NT2/D1 (cell line): ENCODE data around the gene CUEDC1.

Experiments used
- DNase-seq: peaks from one replicate; pipeline ENCODE4 v3.0.0-alpha.2; 2011; ENCODE audit warnings: low read depth, low spot score
- H3K27me3 ChIP-seq: 2 replicates; pipeline ENCODE4 v1.6.0; 2011; ENCODE audit warnings: mild to moderate bottlenecking; ENCODE audit not compliant: insufficient read length, insufficient read depth
- H3K36me3 ChIP-seq: 2 replicates; pipeline ENCODE4 v1.6.1; 2011; ENCODE audit warnings: mild to moderate bottlenecking, low read length, mixed read lengths; ENCODE audit not compliant: insufficient read depth, insufficient read length
- H3K4me1 ChIP-seq: 2 replicates; pipeline ENCODE4 v1.5.1; 2011; ENCODE audit not compliant: insufficient read depth, insufficient read length
- H3K4me3 ChIP-seq: 2 replicates; pipeline ENCODE4 v1.5.1; 2011; ENCODE audit warnings: low read depth; ENCODE audit not compliant: insufficient read length
- H3K9ac ChIP-seq: 2 replicates; pipeline ENCODE4 v1.6.0; 2011; ENCODE audit warnings: low read depth; ENCODE audit not compliant: insufficient read length
- H3K9me3 ChIP-seq: 2 replicates; pipeline ENCODE4 v1.5.1; 2011; ENCODE audit warnings: mild to moderate bottlenecking, low read length; ENCODE audit not compliant: insufficient read depth
- SUZ12 ChIP-seq: IDR thresholded peaks from 2 replicates; pipeline ENCODE4 v1.6.1; 2011; ENCODE audit not compliant: insufficient read length, insufficient read depth; ENCODE audit errors: extremely low read depth
- YY1 ChIP-seq: IDR thresholded peaks from 2 replicates; pipeline ENCODE4 v1.6.1; 2011; ENCODE audit not compliant: insufficient read length, insufficient read depth
- ZNF274 ChIP-seq: IDR thresholded peaks from 2 replicates; pipeline ENCODE4 v1.6.1; 2011; ENCODE audit warnings: mild to moderate bottlenecking, low read depth, low read length

CUEDC1 gene

DNA sequence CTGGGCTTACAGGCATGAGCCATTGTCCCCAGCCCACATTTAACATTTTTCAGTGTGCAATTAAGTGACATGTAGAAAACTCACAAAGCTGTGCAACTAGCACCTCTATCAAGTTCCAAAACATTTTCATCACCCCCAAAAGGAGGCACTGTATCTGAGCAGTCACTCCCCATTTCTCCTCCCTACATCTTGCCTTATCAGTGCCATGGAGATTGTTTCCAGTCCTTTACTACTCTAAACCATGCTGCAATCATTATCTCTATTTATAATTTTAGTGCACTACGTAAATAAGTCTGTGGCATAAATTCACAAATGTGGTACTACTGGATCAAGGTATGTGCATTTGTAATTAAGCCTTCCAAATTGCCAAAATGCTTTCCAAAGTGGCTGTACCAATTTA, 112.9 kb downstream of the CUEDC1 start:
- no peak overlapping the region for H3K4me3 ChIP-seq
- H3K9me3 ChIP-seq = no peaks in the 10 kb centered on the region
- H3K9ac ChIP-seq = no peak overlapping the region
- H3K27me3 ChIP-seq = no peaks in the 10 kb centered on the region
- H3K36me3 ChIP-seq = peaks cover 79% of the 10 kb centered on the region
- DNase-seq = no peak
- TF ChIP-seq ZNF274 (no peak), SUZ12 (no peak), YY1 (no peak)
- no peaks in the 10 kb centered on the region for H3K4me1 ChIP-seq

DNA sequence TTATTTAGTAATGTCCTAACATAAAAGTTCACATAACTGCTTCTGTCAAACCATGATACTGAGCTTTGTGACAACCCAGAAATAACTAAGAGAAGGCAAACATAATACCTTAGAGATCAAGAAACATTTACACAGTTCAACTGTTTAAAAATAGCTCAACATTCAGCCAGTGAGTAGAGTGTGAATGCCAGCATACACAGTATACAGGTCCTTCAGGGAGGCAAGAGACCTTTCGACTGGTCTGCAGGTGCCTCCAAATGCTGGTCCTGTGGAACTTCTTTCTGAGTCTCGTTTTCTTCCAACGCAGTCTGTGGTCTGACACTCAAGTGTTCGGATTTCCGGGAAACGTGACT, 115.7 kb downstream of the CUEDC1 start:
- no peak for DNase-seq
- H3K36me3 ChIP-seq = peaks cover 68% of the 10 kb centered on the region
- H3K4me3 ChIP-seq = no peak overlapping the region
- no peaks in the 10 kb centered on the region for H3K27me3 ChIP-seq
- TF ChIP-seq ZNF274 (no peak), YY1 (no peak), SUZ12 (no peak)
- H3K9ac ChIP-seq = no peak overlapping the region
- H3K9me3 ChIP-seq = no peaks in the 10 kb centered on the region
- no peaks in the 10 kb centered on the region for H3K4me1 ChIP-seq

GRCh38 chr17:57838857-57839570, 116.2 kb downstream of the CUEDC1 start:
- Histone ChIP-seq H3K4me3 (no peak overlapping the region), H3K4me1 (peaks cover 3% of the 10 kb centered on the region), H3K27me3 (no peaks in the 10 kb centered on the region), H3K9me3 (no peaks in the 10 kb centered on the region), H3K9ac (no peak overlapping the region), H3K36me3 (peaks cover 62% of the 10 kb centered on the region)
- no peak for DNase-seq
- TF ChIP-seq SUZ12 = no peak
- no peak for TF ChIP-seq YY1
- no peak for TF ChIP-seq ZNF274

DNA sequence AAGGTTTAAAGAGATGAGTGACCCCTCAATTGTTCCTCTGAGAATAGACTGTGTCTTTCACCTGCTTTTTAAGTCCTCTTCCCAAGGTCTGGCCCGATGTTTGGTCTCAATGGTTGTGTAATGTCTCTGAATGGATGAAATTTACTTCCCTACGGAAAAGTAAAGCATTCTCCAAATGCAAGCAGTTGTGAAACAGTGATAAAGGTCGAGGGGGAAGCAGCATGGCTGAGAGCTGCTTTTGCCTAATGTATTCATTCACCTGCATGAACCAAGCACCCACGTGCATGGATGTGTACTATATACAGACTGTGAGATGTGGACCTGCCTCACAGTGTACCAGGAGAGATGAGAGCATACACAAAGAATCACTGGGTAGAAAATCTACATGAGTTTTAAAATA, 116.8 kb downstream of the CUEDC1 start:
- Histone ChIP-seq H3K4me3 (no peak overlapping the region), H3K9ac (no peak overlapping the region), H3K9me3 (no peaks in the 10 kb centered on the region), H3K36me3 (peaks cover 58% of the 10 kb centered on the region), H3K4me1 (peaks cover 5% of the 10 kb centered on the region), H3K27me3 (no peaks in the 10 kb centered on the region)
- TF ChIP-seq ZNF274 = no peak
- TF ChIP-seq SUZ12 = no peak
- no peak for TF ChIP-seq YY1
- DNase-seq = no peak

- no peak overlapping the region for H3K4me3 ChIP-seq
- TF ChIP-seq SUZ12 (no peak), ZNF274 (no peak), YY1 (no peak)
- DNase-seq = no peak
- H3K4me1 ChIP-seq = peaks cover 15% of the 10 kb centered on the region
- no peaks in the 10 kb centered on the region for H3K27me3 ChIP-seq
- H3K9ac ChIP-seq = no peak overlapping the region
- peaks cover 31% of the 10 kb centered on the region for H3K36me3 ChIP-seq
- no peaks in the 10 kb centered on the region for H3K9me3 ChIP-seq
Observed at GRCh38 chr17:57835333-57835900, 119.8 kb downstream of the CUEDC1 start.

DNA sequence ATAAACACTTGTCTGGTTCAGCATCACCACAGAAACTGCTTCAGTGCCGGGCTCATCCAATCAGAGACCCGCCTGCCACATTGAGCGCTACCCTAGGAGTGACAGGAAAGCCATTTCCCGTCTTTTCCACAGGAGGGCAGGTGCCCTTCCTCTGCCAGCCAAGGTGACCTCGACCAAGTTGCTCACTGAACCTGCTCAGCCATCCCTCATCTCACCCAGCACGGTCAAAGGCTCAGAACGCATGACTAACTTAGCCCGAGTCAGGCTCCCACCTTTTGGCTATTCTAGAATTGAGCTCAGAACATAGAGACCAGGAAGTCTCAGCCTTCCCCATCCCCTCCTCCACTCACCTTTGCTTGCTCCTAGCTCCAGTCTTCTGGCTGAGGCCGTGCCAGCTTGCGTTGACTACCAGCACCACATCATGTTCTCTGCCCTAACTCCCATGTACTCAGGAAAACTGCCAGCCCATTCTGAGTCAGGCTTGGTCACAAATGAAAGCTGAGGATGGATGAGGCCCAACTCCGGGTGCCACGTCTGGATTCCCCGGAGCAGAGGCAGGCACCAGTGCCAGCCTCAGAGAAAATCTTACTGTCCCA, 121.0 kb downstream of the CUEDC1 start:
- no peak for TF ChIP-seq SUZ12
- no peak for TF ChIP-seq ZNF274
- no peak for TF ChIP-seq YY1

DNA sequence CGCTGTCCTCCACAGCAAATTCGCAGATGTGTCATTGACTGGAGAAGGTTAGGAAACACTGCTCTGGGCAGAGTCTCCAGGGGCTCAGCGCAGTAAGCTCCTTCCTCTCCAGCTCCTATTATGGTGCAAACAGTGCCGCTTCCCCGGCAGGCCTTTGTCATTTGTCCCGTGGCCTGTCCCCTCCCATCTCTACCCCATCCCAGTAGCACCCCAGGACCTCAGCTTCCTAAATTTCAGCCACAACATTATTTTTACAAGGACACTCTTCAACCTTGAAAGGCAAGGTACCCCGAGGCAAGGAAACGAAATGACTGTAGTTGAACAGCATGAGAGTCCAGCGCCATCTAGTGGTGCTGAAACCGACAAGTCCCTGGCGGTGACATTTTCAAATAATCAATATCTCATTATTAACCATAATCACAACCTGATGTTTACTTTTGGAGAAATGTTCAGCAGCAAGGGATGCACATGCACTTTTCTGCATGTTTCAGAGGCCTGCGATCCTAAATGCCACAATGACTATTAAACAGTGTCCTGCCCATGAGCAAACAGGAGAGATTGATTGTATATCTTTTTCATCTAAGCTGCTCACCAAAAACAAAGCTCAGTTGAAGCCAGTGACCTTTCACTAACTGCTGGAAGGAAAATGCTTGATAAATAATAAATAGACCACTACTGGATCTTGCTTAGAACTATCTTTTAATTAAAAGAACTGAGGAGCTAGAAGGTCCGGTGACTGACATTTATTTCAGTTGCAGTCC, 121.9 kb downstream of the CUEDC1 start:
- Histone ChIP-seq H3K4me3 (no peak overlapping the region), H3K27me3 (no peaks in the 10 kb centered on the region), H3K4me1 (peaks cover 15% of the 10 kb centered on the region), H3K9ac (no peak overlapping the region), H3K36me3 (peaks cover 12% of the 10 kb centered on the region), H3K9me3 (no peaks in the 10 kb centered on the region)
- DNase-seq = peak; percentile 70
- TF ChIP-seq ZNF274 (no peak), SUZ12 (no peak), YY1 (no peak)

More for the DNA sequence above, 121.0 kb downstream of the CUEDC1 start:
- H3K9me3 ChIP-seq = no peaks in the 10 kb centered on the region
- H3K27me3 ChIP-seq = no peaks in the 10 kb centered on the region
- no peak for DNase-seq
- H3K9ac ChIP-seq = no peak overlapping the region
- H3K36me3 ChIP-seq = peaks cover 21% of the 10 kb centered on the region
- H3K4me3 ChIP-seq = no peak overlapping the region
- peaks cover 15% of the 10 kb centered on the region for H3K4me1 ChIP-seq
